ENCODE measurements around the gene PCMT1.

PCMT1 gene

DNA sequence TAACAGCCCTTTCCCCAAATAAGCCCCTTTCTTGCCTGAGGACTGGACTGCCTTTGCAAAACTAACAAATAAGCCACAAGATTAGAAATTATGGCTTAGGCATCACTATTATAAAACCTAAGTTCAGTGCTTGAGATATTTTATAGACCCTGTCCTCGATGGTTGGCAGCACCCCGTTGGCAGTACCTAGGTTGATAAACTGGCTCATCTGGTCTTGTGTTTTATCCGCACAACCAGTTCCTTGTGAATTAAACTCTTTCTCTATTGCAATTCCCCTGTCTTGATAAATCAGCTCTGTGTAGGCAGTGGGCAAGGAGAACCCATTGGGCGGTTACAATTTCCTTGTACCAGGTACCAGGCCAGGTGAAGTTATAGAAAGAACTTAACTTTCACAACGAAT lies 108.0 kb downstream of the PCMT1 start:
- in situ Hi-C loops (cut with MboI; ENCODE audit: low sequenced_read_pairs, unreplicated experiment): no loop called here
- no peak for DNase-seq (ENCODE audit: low spot score)
- TF ChIP-seq, protein P1, sequence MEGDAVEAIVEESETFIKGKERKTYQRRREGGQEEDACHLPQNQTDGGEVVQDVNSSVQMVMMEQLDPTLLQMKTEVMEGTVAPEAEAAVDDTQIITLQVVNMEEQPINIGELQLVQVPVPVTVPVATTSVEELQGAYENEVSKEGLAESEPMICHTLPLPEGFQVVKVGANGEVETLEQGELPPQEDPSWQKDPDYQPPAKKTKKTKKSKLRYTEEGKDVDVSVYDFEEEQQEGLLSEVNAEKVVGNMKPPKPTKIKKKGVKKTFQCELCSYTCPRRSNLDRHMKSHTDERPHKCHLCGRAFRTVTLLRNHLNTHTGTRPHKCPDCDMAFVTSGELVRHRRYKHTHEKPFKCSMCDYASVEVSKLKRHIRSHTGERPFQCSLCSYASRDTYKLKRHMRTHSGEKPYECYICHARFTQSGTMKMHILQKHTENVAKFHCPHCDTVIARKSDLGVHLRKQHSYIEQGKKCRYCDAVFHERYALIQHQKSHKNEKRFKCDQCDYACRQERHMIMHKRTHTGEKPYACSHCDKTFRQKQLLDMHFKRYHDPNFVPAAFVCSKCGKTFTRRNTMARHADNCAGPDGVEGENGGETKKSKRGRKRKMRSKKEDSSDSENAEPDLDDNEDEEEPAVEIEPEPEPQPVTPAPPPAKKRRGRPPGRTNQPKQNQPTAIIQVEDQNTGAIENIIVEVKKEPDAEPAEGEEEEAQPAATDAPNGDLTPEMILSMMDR (IDR thresholded peaks at IDR 0.05; ENCODE audit: borderline replicate concordance, control extremely low read depth, extremely low read depth, insufficient read depth, missing control alignments): no peak

DNA sequence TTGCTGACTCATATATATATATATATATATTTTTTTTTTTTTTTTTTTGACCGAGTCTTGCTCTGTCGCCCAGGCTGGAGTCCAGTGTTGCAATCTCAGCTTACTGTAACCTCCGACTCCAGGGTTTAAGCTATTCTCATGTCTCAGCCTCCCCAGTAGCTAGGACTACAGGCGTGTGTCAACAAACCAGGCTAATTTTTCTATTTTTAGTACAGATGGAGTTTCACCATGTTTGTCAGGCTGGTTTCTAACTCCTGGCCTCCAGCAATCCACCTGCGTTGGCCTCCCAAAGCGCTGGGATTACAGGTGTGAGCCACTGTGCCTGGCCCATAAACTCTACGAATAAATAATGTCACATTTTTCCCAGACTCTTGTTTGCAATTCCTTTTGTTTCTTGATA lies 109.8 kb downstream of the PCMT1 start:
- TF ChIP-seq, protein P1 (IDR thresholded peaks at IDR 0.05; ENCODE audit: borderline replicate concordance, control extremely low read depth, extremely low read depth, insufficient read depth, missing control alignments): no peak
- in situ Hi-C loops (cut with MboI; ENCODE audit: low sequenced_read_pairs, unreplicated experiment): no loop called here
- DNase-seq (ENCODE audit: low spot score): no peak

DNA sequence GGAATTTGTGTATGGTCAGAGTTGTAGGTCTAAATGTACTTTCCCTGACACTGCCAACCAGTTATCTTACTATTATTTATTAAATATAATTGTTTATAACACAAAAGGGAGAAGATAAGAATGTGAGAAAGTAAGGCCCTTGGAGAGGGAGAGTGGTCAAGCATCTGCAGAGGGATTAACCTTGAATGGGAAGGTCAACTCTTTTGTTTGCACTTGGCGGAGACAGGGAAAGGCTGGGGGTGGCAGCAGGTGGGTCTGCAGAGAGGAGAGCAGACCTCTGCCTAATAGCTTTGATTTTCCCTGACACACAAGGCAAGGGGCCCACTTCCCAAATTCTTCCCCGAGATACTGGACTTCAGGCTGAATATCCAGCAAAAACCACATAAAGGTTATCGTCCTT lies 110.4 kb downstream of the PCMT1 start:
- in situ Hi-C loops (cut with MboI; ENCODE audit: low sequenced_read_pairs, unreplicated experiment): no loop called here
- TF ChIP-seq, protein P1 (IDR thresholded peaks at IDR 0.05; ENCODE audit: borderline replicate concordance, control extremely low read depth, extremely low read depth, insufficient read depth, missing control alignments): no peak
- no peak for DNase-seq (ENCODE audit: low spot score)

DNA sequence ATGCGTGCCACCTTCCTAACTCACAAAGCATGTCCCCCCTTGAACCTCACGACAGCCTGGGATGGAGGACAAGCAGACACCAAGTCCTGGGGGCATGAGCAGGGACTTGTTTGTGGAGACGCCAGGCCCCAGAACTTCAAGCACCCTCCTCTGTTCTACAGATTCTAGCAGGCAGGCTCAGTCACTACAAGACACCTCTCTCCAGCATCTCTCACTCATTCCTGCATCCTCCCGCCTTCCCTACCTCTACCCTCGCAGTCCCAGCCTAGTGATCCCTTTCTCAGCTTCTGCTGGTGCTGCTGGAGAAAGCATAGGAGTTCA lies 110.9 kb downstream of the PCMT1 start:
- in situ Hi-C loops (cut with MboI; ENCODE audit: low sequenced_read_pairs, unreplicated experiment): no loop called here
- TF ChIP-seq, protein P1 (IDR thresholded peaks at IDR 0.05; ENCODE audit: borderline replicate concordance, control extremely low read depth, extremely low read depth, insufficient read depth, missing control alignments): no peak
- no peak for DNase-seq (ENCODE audit: low spot score)
